Peyer's patch (tissue), 4 donors: Measurements from ENCODE around the gene ZNF407. TPM values are rescaled to one million over a fixed set of nuclear protein-coding genes. Genes with fewer than 3 reads are reported as not detected.

Source experiments
- DNase-seq, 3 donors: peaks; one replicate each; pipeline ENCODE4 v3.0.0-alpha.2; 2017 to 2019
- H3K27ac ChIP-seq, 4 donors: fragments of 200-600 bp; sonication (generic); one replicate each; pipeline ENCODE4 v1.5.1; 2016 to 2019
- H3K27me3 ChIP-seq, 2 donors: fragments of 200-600 bp; sonication (generic); one replicate each; pipeline ENCODE4 v1.5.1; 2019
- H3K36me3 ChIP-seq, 3 donors: fragments of 200-600 bp; sonication (generic); one replicate each; pipeline ENCODE4 v1.5.1; 2016 to 2019
- H3K4me1 ChIP-seq, 4 donors: fragments of 200-600 bp; sonication (generic); one replicate each; pipeline ENCODE4 v1.5.1; 2016 to 2019
- H3K4me3 ChIP-seq, 4 donors: fragments of 200-600 bp; sonication (generic); 1 replicate in 3 of 4; 2 replicates in 1 of 4; pipeline ENCODE4 v1.5.1; 2016 to 2019; ENCODE audit warnings: mild to moderate bottlenecking in 1 of 4
- H3K9me3 ChIP-seq, 4 donors: fragments of 200-600 bp; sonication (generic); one replicate each; pipeline ENCODE4 v1.5.1; 2016 to 2019; ENCODE audit warnings: mild to moderate bottlenecking in 1 of 4
- POLR2A ChIP-seq, 2 donors: fragments of 450-650 bp; IDR thresholded peaks; one replicate each; pipeline ENCODE4 v1.5.1; 2017; ENCODE audit warnings: antibody characterized with exemption in 2 of 2, mild to moderate bottlenecking in 2 of 2, moderate library complexity in 2 of 2
- total RNA-seq, 4 donors: library from RNA; depleted of rRNA; stranded (reverse); fragments of >200 nt; gene quantifications; one replicate each; pipeline ENCODE4 v1.1.0, GENCODE V29; 2016
- TF ChIP-seq, protein P1 (sequence below), 6 experiments: fragments of 450-650 bp in 4 of 6; fragments of 200-600 bp in 2 of 6; sonication (generic) in 1 of 6; IDR thresholded peaks; one replicate each; pipeline ENCODE4 v1.5.1; 2017 to 2019; ENCODE audit warnings: antibody characterized with exemption in 6 of 6, mild to moderate bottlenecking in 3 of 6, moderate library complexity in 1 of 6

The ZNF407 gene
- total RNA-seq, 4 donors from 2014 or later = 24.0 to 54.5 (median 32.3) TPM

DNA sequence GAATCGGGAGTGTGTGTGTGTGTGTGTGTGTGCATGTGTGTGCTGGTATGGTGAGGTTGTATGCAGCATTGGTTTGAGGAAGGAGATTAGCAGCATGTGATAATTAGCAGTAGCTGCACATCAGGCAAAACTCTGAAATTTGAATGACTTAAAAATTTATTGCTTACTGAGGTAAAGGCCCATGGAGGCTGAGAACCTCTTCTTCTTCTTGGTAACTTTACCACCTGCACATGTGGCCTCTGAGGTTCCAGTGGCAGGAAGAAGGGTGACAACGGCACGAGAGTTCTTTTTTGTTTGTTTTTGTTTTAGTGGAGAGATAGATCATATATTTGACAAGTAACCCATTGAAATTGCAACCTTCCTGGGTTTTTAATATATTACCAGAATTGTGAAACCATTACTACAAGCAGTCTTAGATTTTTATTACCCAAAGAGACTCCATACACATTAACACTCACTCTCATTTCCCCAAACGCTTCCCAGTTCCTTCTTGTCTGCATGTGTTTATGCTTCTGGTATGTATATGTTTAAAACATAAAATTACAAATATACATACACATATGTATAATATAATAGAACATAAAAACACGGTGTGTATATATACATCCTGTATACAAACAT lies 319.2 kb downstream of the ZNF407 start:
- no peak for DNase-seq
- TF ChIP-seq, protein P1, sequence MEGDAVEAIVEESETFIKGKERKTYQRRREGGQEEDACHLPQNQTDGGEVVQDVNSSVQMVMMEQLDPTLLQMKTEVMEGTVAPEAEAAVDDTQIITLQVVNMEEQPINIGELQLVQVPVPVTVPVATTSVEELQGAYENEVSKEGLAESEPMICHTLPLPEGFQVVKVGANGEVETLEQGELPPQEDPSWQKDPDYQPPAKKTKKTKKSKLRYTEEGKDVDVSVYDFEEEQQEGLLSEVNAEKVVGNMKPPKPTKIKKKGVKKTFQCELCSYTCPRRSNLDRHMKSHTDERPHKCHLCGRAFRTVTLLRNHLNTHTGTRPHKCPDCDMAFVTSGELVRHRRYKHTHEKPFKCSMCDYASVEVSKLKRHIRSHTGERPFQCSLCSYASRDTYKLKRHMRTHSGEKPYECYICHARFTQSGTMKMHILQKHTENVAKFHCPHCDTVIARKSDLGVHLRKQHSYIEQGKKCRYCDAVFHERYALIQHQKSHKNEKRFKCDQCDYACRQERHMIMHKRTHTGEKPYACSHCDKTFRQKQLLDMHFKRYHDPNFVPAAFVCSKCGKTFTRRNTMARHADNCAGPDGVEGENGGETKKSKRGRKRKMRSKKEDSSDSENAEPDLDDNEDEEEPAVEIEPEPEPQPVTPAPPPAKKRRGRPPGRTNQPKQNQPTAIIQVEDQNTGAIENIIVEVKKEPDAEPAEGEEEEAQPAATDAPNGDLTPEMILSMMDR (IDR thresholded peaks at IDR 0.05) = no peak
- no peak for TF ChIP-seq POLR2A (IDR thresholded peaks at IDR 0.05)
- Histone ChIP-seq H3K36me3 (no peaks in the 10 kb centered on the region), H3K27ac (no peak overlapping the region), H3K27me3 (no peaks in the 10 kb centered on the region), H3K4me3 (no peak overlapping the region), H3K9me3 (no peaks in the 10 kb centered on the region), H3K4me1 (no peaks in the 10 kb centered on the region)

GRCh38 chr18:74918276-74918790 lies 320.7 kb downstream of the ZNF407 start:
- no peaks in the 10 kb centered on the region for H3K9me3 ChIP-seq
- H3K4me3 ChIP-seq = no peak overlapping the region
- no peak overlapping the region for H3K27ac ChIP-seq
- H3K27me3 ChIP-seq = no peaks in the 10 kb centered on the region
- no peak for DNase-seq
- no peaks in the 10 kb centered on the region for H3K4me1 ChIP-seq
- H3K36me3 ChIP-seq = no peaks in the 10 kb centered on the region
- no peak for TF ChIP-seq POLR2A (IDR thresholded peaks at IDR 0.05)
- TF ChIP-seq, protein P1 (IDR thresholded peaks at IDR 0.05) = no peak

DNA sequence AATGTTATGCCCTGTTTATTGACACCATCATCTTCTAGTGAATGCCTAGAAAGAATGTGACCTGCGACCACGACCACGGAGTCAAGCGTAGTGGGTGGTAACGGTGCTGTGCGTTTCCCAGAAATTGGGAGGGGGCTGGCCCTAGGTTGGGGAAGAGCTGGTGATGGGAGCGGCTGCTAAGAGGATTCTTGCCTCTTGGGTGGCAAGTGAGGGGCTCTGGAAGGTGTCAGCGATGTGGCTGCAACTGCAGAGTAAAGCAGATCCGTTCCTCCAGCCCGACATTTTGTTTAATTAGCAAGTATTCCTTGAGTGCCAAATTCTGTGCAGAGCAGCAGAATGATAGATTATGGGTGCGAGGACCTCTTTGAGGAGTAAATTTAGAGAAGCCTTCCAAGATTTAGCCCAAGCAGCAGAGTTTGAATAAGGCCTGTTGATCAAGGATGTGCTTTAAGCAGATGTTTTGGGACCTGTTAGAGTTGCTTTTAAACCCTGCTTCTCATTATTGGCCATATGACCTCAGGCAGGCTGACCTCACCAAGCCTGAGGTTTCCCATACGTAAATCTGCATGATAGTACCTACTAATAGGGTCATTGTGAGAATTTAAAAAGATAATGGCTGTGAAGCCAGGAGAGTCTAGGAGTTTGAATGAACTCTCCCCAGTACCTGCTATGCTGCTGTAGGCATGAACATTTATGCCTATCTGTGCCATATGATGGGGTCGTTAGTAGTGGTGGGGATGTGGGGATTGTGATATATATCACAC lies 323.6 kb downstream of the ZNF407 start:
- no peak overlapping the region for H3K4me3 ChIP-seq
- no peaks in the 10 kb centered on the region for H3K4me1 ChIP-seq
- TF ChIP-seq POLR2A (IDR thresholded peaks at IDR 0.05) = no peak
- TF ChIP-seq, protein P1 (IDR thresholded peaks at IDR 0.05) = no peak
- no peak overlapping the region for H3K27ac ChIP-seq
- H3K27me3 ChIP-seq = no peaks in the 10 kb centered on the region
- H3K36me3 ChIP-seq = no peaks in the 10 kb centered on the region
- no peak for DNase-seq
- H3K9me3 ChIP-seq = no peaks in the 10 kb centered on the region

GRCh38 chr18:74926051-74926450 lies 328.4 kb downstream of the ZNF407 start:
- H3K9me3 ChIP-seq = no peaks in the 10 kb centered on the region
- no peaks in the 10 kb centered on the region for H3K36me3 ChIP-seq
- no peak for TF ChIP-seq POLR2A (IDR thresholded peaks at IDR 0.05)
- TF ChIP-seq, protein P1 (IDR thresholded peaks at IDR 0.05) = no peak
- no peak overlapping the region for H3K27ac ChIP-seq
- no peaks in the 10 kb centered on the region for H3K4me1 ChIP-seq
- H3K27me3 ChIP-seq = no peaks in the 10 kb centered on the region
- no peak for DNase-seq
- no peak overlapping the region for H3K4me3 ChIP-seq

GRCh38 chr18:74928194-74928968 lies 330.7 kb downstream of the ZNF407 start:
- Histone ChIP-seq H3K36me3 (no peaks in the 10 kb centered on the region), H3K4me3 (no peak overlapping the region), H3K27me3 (no peaks in the 10 kb centered on the region), H3K9me3 (no peaks in the 10 kb centered on the region), H3K27ac (no peak overlapping the region), H3K4me1 (no peaks in the 10 kb centered on the region)
- TF ChIP-seq, protein P1 (IDR thresholded peaks at IDR 0.05) = no peak
- no peak for TF ChIP-seq POLR2A (IDR thresholded peaks at IDR 0.05)
- DNase-seq = no peak
